DOHH2 (cell line): ENCODE results near the gene BIVM.

Source experiments
- H3F3A ChIP-seq: fragments of 200-600 bp; sonication (generic), shearing (Covaris generic); 2 replicates; pipeline ENCODE4 v1.6.0; 2016; ENCODE audit warnings: antibody characterized with exemption, mild to moderate bottlenecking; ENCODE audit not compliant: control insufficient read depth, insufficient read depth
- H3K27ac ChIP-seq: fragments of 200-600 bp; sonication (generic); 2 replicates; pipeline ENCODE4 v1.5.1; 2014; ENCODE audit warnings: low read depth, mild to moderate bottlenecking, low read length, moderate library complexity
- H3K27me3 ChIP-seq: fragments of 200-600 bp; sonication (generic); 2 replicates; pipeline ENCODE4 v1.6.1; 2014; ENCODE audit warnings: mild to moderate bottlenecking, low read length, mixed read lengths; ENCODE audit not compliant: control insufficient read depth
- H3K36me3 ChIP-seq: fragments of 200-600 bp; sonication (generic); 2 replicates; pipeline ENCODE4 v1.6.1; 2014; ENCODE audit warnings: mild to moderate bottlenecking, low read length, moderate library complexity, mixed read lengths; ENCODE audit not compliant: control insufficient read depth
- H3K4me1 ChIP-seq: fragments of 200-600 bp; sonication (generic); 2 replicates; pipeline ENCODE4 v1.6.1; 2014; ENCODE audit warnings: mild to moderate bottlenecking, low read length, mixed read lengths; ENCODE audit not compliant: control insufficient read depth
- H3K4me2 ChIP-seq: fragments of 200-600 bp; sonication (generic); 2 replicates; pipeline ENCODE4 v1.6.0; 2014; ENCODE audit warnings: mild to moderate bottlenecking, low read length, moderate library complexity
- H3K4me3 ChIP-seq: fragments of 200-600 bp; sonication (generic); 2 replicates; pipeline ENCODE4 v1.5.1; 2014; ENCODE audit warnings: mild to moderate bottlenecking, low read length, mixed read lengths
- H3K79me2 ChIP-seq: fragments of 200-600 bp; sonication (generic); 2 replicates; pipeline ENCODE4 v1.6.1; 2014; ENCODE audit warnings: mild to moderate bottlenecking, low read length, mixed read lengths; ENCODE audit not compliant: control insufficient read depth
- H3K9me2 ChIP-seq: fragments of 200-600 bp; sonication (generic); replicated peaks from 2 replicates; pipeline ENCODE4 v1.6.1; 2014; ENCODE audit warnings: mild to moderate bottlenecking, low read length, mixed read lengths; ENCODE audit not compliant: control insufficient read depth
- H3K9me3 ChIP-seq: fragments of 200-600 bp; sonication (generic); 2 replicates; pipeline ENCODE4 v1.6.1; 2014; ENCODE audit warnings: antibody characterized with exemption, low read length, mixed read lengths; ENCODE audit not compliant: control insufficient read depth, insufficient read depth
- H4K20me1 ChIP-seq: fragments of 200-600 bp; sonication (generic); 2 replicates; pipeline ENCODE4 v1.6.0; 2014; ENCODE audit warnings: low read depth, mild to moderate bottlenecking, antibody characterized with exemption, low read length, moderate library complexity; ENCODE audit not compliant: control insufficient read depth, insufficient read depth
- CTCF ChIP-seq: fragments of 200-600 bp; sonication (generic); IDR thresholded peaks from one replicate; pipeline ENCODE4 v1.5.1; 2014; ENCODE audit warnings: antibody characterized with exemption, mild to moderate bottlenecking, low read depth, low read length; ENCODE audit not compliant: poor library complexity, severe bottlenecking
- EZH2phosphoT487 ChIP-seq: fragments of 200-600 bp; sonication (generic); IDR thresholded peaks from 2 replicates; pipeline ENCODE4 v1.6.1; 2017; ENCODE audit warnings: borderline replicate concordance, mild to moderate bottlenecking, antibody characterized with exemption, low read length, moderate library complexity, mixed read lengths

The BIVM gene

GRCh38 chr13:102838273-102838672 is 39.4 kb downstream of the BIVM start:
- 0 out of 2 replicates have a peak, but pooled peaks cover 5% of the 10 kb centered on the region for H3K36me3 ChIP-seq
- no peak for TF ChIP-seq CTCF
- no peak for TF ChIP-seq EZH2phosphoT487
- no peak overlapping the region for H3K27ac ChIP-seq

GRCh38 chr13:102838982-102839381 is 40.1 kb downstream of the BIVM start:
- no peak for TF ChIP-seq EZH2phosphoT487
- TF ChIP-seq CTCF, result no peak

More at GRCh38 chr13:102838273-102838672, 39.4 kb downstream of the BIVM start:
- no peaks in the 10 kb centered on the region for H4K20me1 ChIP-seq
- H3K4me2 ChIP-seq, result no peak overlapping the region
- no peaks in the 10 kb centered on the region for H3K27me3 ChIP-seq
- no peak overlapping the region for H3K4me3 ChIP-seq
- H3K9me2 ChIP-seq, result no peaks in the 10 kb centered on the region
- peaks cover 14% of the 10 kb centered on the region for H3K4me1 ChIP-seq
- no peaks in the 10 kb centered on the region for H3K9me3 ChIP-seq
- peaks cover 3% of the 10 kb centered on the region; the same call in 1 of the 2 replicates for H3F3A ChIP-seq
- H3K79me2 ChIP-seq, result no peaks in the 10 kb centered on the region

GRCh38 chr13:102839462-102839861 is 40.5 kb downstream of the BIVM start:
- Histone ChIP-seq H3F3A (peaks cover 3% of the 10 kb centered on the region; the same call in 1 of the 2 replicates), H3K4me1 (peaks cover 6% of the 10 kb centered on the region), H3K27ac (no peak overlapping the region), H3K9me3 (no peaks in the 10 kb centered on the region), H3K27me3 (no peaks in the 10 kb centered on the region), H3K9me2 (no peaks in the 10 kb centered on the region), H3K79me2 (peaks cover 2% of the 10 kb centered on the region), H3K4me2 (no peak overlapping the region), H3K4me3 (no peak overlapping the region), H3K36me3 (0 out of 2 replicates have a peak, but pooled peaks cover 4% of the 10 kb centered on the region), H4K20me1 (no peaks in the 10 kb centered on the region)
- TF ChIP-seq CTCF, result no peak
- TF ChIP-seq EZH2phosphoT487, result no peak

More at GRCh38 chr13:102838982-102839381, 40.1 kb downstream of the BIVM start:
- H3K27ac ChIP-seq, result no peak overlapping the region
- H3K9me2 ChIP-seq, result no peaks in the 10 kb centered on the region
- H3K4me1 ChIP-seq, result peaks cover 8% of the 10 kb centered on the region
- H3K27me3 ChIP-seq, result no peaks in the 10 kb centered on the region
- H4K20me1 ChIP-seq, result no peaks in the 10 kb centered on the region
- no peak overlapping the region for H3K4me2 ChIP-seq
- H3F3A ChIP-seq, result peaks cover 3% of the 10 kb centered on the region; the same call in 1 of the 2 replicates
- no peak overlapping the region for H3K4me3 ChIP-seq
- H3K79me2 ChIP-seq, result no peaks in the 10 kb centered on the region
- 0 out of 2 replicates have a peak, but pooled peaks cover 5% of the 10 kb centered on the region for H3K36me3 ChIP-seq
- H3K9me3 ChIP-seq, result no peaks in the 10 kb centered on the region
